ENCODE measurements around the gene EIF3B.
A peak's percentile ranks its signal among the peaks of the same experiment; 100 is the strongest.

Gene EIF3B

DNA sequence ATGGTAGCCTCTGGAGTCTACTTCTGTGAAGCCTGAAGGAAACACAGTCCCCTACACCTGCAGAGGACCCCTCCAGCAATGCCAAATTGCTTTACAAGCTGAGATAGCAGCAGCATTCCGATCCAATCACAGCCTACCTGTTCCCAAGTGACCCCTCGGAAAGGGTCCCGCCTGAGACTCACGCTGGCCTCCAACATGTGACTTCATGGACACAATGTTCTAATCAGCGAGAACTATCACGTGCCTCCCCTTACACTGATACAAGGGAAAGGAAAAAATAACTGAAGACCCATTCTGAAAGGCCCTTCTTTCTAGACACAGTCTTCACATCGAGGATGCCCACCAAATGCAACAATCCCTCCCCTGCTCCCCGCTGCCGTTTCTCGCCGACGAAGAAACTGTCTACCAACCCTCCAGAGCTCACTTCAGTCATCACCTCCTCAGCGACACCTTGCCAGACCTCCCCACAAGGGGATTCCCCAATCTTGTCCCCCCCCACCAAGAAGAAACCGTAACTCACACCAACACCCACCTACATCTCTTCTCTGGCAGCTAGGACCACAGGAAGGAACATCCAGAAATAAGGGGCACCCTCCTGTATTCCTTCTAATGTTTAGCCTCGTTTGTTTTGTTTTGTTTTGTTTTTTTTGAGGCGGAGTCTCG, 42.2 kb upstream of the EIF3B start:
- TF ChIP-seq REST (IDR thresholded peaks at IDR 0.05; ENCODE audit: insufficient read depth in 1 of 2, low read depth in 2 of 2, low read length in 2 of 2) = no peak
- no peak for TF ChIP-seq POLR2AphosphoS5 (IDR thresholded peaks at IDR 0.05; ENCODE audit: low read depth, low read length)
- TF ChIP-seq FOXP2 (optimal IDR thresholded peaks at IDR 0.05; ENCODE audit: borderline replicate concordance, extremely low read depth, extremely low read length, insufficient read depth) = no peak
- TF ChIP-seq SIN3A (IDR thresholded peaks at IDR 0.05; ENCODE audit: borderline replicate concordance, insufficient read depth, low read length) = no peak
- no peak for TF ChIP-seq TAF1 (IDR thresholded peaks at IDR 0.05; ENCODE audit: borderline replicate concordance, insufficient read depth, low read length)

DNA sequence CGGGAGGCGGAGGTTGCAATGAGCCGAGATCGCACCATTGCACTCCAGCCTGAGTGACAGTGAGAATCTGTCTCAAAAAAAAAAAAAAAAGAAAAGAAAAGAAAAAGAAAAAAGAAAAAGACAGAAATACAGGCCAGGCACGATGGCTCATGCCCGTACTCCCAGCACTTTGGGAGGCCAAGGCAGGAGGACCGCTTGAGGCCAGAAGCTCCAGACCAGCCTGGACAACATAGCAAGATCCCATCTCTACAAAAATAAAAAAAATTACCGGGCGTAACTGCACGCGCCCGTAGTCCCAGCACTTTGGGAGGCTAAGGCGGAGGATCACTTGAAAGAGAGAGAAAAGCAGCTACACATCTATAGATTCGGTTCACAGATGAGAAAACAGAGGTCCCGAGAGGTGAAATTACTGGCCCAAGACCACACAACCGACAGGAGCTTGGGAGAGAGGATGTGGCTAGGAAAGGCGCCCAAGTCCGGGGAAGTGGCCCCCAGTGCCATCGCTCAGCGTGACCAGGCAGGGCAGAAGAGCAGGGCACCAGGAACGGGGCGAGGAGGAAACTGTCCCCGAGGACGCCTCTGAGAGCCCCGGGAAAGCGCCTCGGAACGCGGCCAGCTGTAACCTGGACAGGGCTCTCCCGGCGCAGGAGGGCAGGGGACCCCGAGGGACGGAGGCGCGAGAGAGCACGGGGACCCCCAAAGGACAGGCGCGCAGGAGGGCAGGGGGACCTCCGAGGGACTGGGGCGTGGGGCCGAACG, 41.0 kb upstream of the EIF3B start:
- no peak for TF ChIP-seq SIN3A (IDR thresholded peaks at IDR 0.05; ENCODE audit: borderline replicate concordance, insufficient read depth, low read length)
- no peak for TF ChIP-seq POLR2AphosphoS5 (IDR thresholded peaks at IDR 0.05; ENCODE audit: low read depth, low read length)
- no peak for TF ChIP-seq TAF1 (IDR thresholded peaks at IDR 0.05; ENCODE audit: borderline replicate concordance, insufficient read depth, low read length)
- TF ChIP-seq REST (IDR thresholded peaks at IDR 0.05; ENCODE audit: insufficient read depth in 1 of 2, low read depth in 2 of 2, low read length in 2 of 2) = no peak
- no peak for TF ChIP-seq FOXP2 (optimal IDR thresholded peaks at IDR 0.05; ENCODE audit: borderline replicate concordance, extremely low read depth, extremely low read length, insufficient read depth)

- TF ChIP-seq TAF1 (IDR thresholded peaks at IDR 0.05; ENCODE audit: borderline replicate concordance, insufficient read depth, low read length) (no peak), SIN3A (IDR thresholded peaks at IDR 0.05; ENCODE audit: borderline replicate concordance, insufficient read depth, low read length) (0 out of 2 replicates have a peak, but pooled peaks have one; percentile 70), POLR2AphosphoS5 (IDR thresholded peaks at IDR 0.05; ENCODE audit: low read depth, low read length) (peak; percentile 52; the same call in 1 of the 2 replicates), REST (IDR thresholded peaks at IDR 0.05; ENCODE audit: insufficient read depth in 1 of 2, low read depth in 2 of 2, low read length in 2 of 2) (no peak), FOXP2 (optimal IDR thresholded peaks at IDR 0.05; ENCODE audit: borderline replicate concordance, extremely low read depth, extremely low read length, insufficient read depth) (peak; percentile 66)
Observed at GRCh38 chr7:2314209-2314955, 40.2 kb upstream of the EIF3B start, which contains the start of gene SNX8. Gene SNX8 (minus strand): TSS chr7:2314441. CDS start chr7:2314421, 20 bp downstream.

GRCh38 chr7:2315787-2316186, 38.8 kb upstream of the EIF3B start:
- TF ChIP-seq REST (IDR thresholded peaks at IDR 0.05; ENCODE audit: insufficient read depth in 1 of 2, low read depth in 2 of 2, low read length in 2 of 2) (no peak), POLR2AphosphoS5 (IDR thresholded peaks at IDR 0.05; ENCODE audit: low read depth, low read length) (no peak), SIN3A (IDR thresholded peaks at IDR 0.05; ENCODE audit: borderline replicate concordance, insufficient read depth, low read length) (no peak), FOXP2 (optimal IDR thresholded peaks at IDR 0.05; ENCODE audit: borderline replicate concordance, extremely low read depth, extremely low read length, insufficient read depth) (no peak), TAF1 (IDR thresholded peaks at IDR 0.05; ENCODE audit: borderline replicate concordance, insufficient read depth, low read length) (no peak)

All from PFSK-1 (cell line).